Measurements from ENCODE around the gene RND3.

GRCh38 chr2:150530168-150530567, 42.7 kb upstream of the RND3 start:
- no peak for TF ChIP-seq CTCF (IDR thresholded peaks at IDR 0.05)
- no peak for TF ChIP-seq POLR2A (IDR thresholded peaks at IDR 0.05)
